Dedifferentiated amniotic fluid mesenchymal stem cell (primary cell): ENCODE measurements around the gene SRGAP3.

Source experiments
- DNase-seq: peaks from one replicate; pipeline ENCODE4 v3.0.0-alpha.2; 2016; ENCODE audit errors: extremely low spot score

The SRGAP3 gene

GRCh38 chr3:9253327-9253726, 3.9 kb upstream of the SRGAP3 start:
- no peak for DNase-seq

GRCh38 chr3:9251055-9251786, 1.8 kb upstream of the SRGAP3 start:
- DNase-seq, result no peak

- no peak for DNase-seq
Observed at GRCh38 chr3:9250236-9250635, 790 bp upstream of the SRGAP3 start.

GRCh38 chr3:9248522-9249271, 749 bp downstream of the SRGAP3 start:
- DNase-seq, result no peak

- no peak for DNase-seq
Observed at GRCh38 chr3:9247941-9248521, 1.4 kb downstream of the SRGAP3 start.

GRCh38 chr3:9247361-9247940, 2.0 kb downstream of the SRGAP3 start:
- DNase-seq, result no peak

GRCh38 chr3:9246189-9246588, 3.3 kb downstream of the SRGAP3 start:
- no peak for DNase-seq

- no peak for DNase-seq
Observed at GRCh38 chr3:9244495-9245183, 4.8 kb downstream of the SRGAP3 start.

GRCh38 chr3:9241956-9242355, 7.5 kb downstream of the SRGAP3 start:
- DNase-seq, result no peak

GRCh38 chr3:9239680-9240079, 9.8 kb downstream of the SRGAP3 start:
- no peak for DNase-seq

- no peak for DNase-seq
Observed at GRCh38 chr3:9238721-9239295, 10.6 kb downstream of the SRGAP3 start.

- no peak for DNase-seq
Observed at GRCh38 chr3:9238276-9238675, 11.2 kb downstream of the SRGAP3 start.

- no peak for DNase-seq
Observed at GRCh38 chr3:9233814-9234600, 15.4 kb downstream of the SRGAP3 start.

- no peak for DNase-seq
Observed at GRCh38 chr3:9233101-9233500, 16.3 kb downstream of the SRGAP3 start.

- no peak for DNase-seq
Observed at GRCh38 chr3:9231937-9232336, 17.5 kb downstream of the SRGAP3 start.

GRCh38 chr3:9231471-9231870, 18.0 kb downstream of the SRGAP3 start:
- DNase-seq, result no peak

- DNase-seq, result no peak
Observed at GRCh38 chr3:9231006-9231405, 18.4 kb downstream of the SRGAP3 start.

- DNase-seq, result no peak
Observed at GRCh38 chr3:9230596-9230995, 18.9 kb downstream of the SRGAP3 start.

- DNase-seq, result no peak
Observed at GRCh38 chr3:9229879-9230278, 19.6 kb downstream of the SRGAP3 start.

- no peak for DNase-seq
Observed at GRCh38 chr3:9229325-9229724, 20.1 kb downstream of the SRGAP3 start.

GRCh38 chr3:9226326-9226725, 23.1 kb downstream of the SRGAP3 start:
- no peak for DNase-seq
